ENCODE data around the gene RRP8.

GRCh38 chr11:6571434-6572008 is 31.9 kb downstream of the RRP8 start:
- TF ChIP-seq, protein P1, sequence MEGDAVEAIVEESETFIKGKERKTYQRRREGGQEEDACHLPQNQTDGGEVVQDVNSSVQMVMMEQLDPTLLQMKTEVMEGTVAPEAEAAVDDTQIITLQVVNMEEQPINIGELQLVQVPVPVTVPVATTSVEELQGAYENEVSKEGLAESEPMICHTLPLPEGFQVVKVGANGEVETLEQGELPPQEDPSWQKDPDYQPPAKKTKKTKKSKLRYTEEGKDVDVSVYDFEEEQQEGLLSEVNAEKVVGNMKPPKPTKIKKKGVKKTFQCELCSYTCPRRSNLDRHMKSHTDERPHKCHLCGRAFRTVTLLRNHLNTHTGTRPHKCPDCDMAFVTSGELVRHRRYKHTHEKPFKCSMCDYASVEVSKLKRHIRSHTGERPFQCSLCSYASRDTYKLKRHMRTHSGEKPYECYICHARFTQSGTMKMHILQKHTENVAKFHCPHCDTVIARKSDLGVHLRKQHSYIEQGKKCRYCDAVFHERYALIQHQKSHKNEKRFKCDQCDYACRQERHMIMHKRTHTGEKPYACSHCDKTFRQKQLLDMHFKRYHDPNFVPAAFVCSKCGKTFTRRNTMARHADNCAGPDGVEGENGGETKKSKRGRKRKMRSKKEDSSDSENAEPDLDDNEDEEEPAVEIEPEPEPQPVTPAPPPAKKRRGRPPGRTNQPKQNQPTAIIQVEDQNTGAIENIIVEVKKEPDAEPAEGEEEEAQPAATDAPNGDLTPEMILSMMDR (IDR thresholded peaks at IDR 0.05; ENCODE audit: poor library complexity), result no peak
- TF ChIP-seq EZH2 (IDR thresholded peaks at IDR 0.05; ENCODE audit: borderline replicate concordance) (no peak), EZH2phosphoT487 (IDR thresholded peaks at IDR 0.05; ENCODE audit: low read depth, severe bottlenecking, unreplicated experiment) (no peak)
